ENCODE results near the gene TENM4.

TENM4 gene

GRCh38 chr11:79421820-79422219 lies 19.0 kb downstream of the TENM4 start:
- no peak for DNase-seq (ENCODE audit: low read depth in 2 of 3, low spot score in 2 of 3)

- DNase-seq (ENCODE audit: low read depth in 2 of 3, low spot score in 2 of 3) = no peak
Measured at GRCh38 chr11:79419120-79419519, 21.7 kb downstream of the TENM4 start.

GRCh38 chr11:79418241-79418640 lies 22.6 kb downstream of the TENM4 start:
- no peak for DNase-seq (ENCODE audit: low read depth in 2 of 3, low spot score in 2 of 3)

GRCh38 chr11:79417069-79417920 lies 23.5 kb downstream of the TENM4 start:
- no peak for DNase-seq (ENCODE audit: low read depth in 2 of 3, low spot score in 2 of 3)

- no peak for DNase-seq (ENCODE audit: low read depth in 2 of 3, low spot score in 2 of 3)
Measured at GRCh38 chr11:79415912-79416311, 24.9 kb downstream of the TENM4 start.

- DNase-seq (ENCODE audit: low read depth in 2 of 3, low spot score in 2 of 3) = no peak
Measured at GRCh38 chr11:79415411-79415810, 25.4 kb downstream of the TENM4 start.

- DNase-seq (ENCODE audit: low read depth in 2 of 3, low spot score in 2 of 3) = no peak
Measured at GRCh38 chr11:79414644-79415317, 26.0 kb downstream of the TENM4 start.

GRCh38 chr11:79414041-79414440 lies 26.8 kb downstream of the TENM4 start:
- no peak for DNase-seq (ENCODE audit: low read depth in 2 of 3, low spot score in 2 of 3)

GRCh38 chr11:79413268-79413667 lies 27.6 kb downstream of the TENM4 start:
- no peak for DNase-seq (ENCODE audit: low read depth in 2 of 3, low spot score in 2 of 3)

- no peak for DNase-seq (ENCODE audit: low read depth in 2 of 3, low spot score in 2 of 3)
Measured at GRCh38 chr11:79412761-79413160, 28.1 kb downstream of the TENM4 start.

GRCh38 chr11:79409330-79409729 lies 31.5 kb downstream of the TENM4 start:
- no peak for DNase-seq (ENCODE audit: low read depth in 2 of 3, low spot score in 2 of 3)

- no peak for DNase-seq (ENCODE audit: low read depth in 2 of 3, low spot score in 2 of 3)
Measured at GRCh38 chr11:79406376-79406775, 34.5 kb downstream of the TENM4 start.

GRCh38 chr11:79404806-79405205 lies 36.0 kb downstream of the TENM4 start:
- DNase-seq (ENCODE audit: low read depth in 2 of 3, low spot score in 2 of 3) = no peak

- no peak for DNase-seq (ENCODE audit: low read depth in 2 of 3, low spot score in 2 of 3)
Measured at GRCh38 chr11:79404325-79404724, 36.5 kb downstream of the TENM4 start.

GRCh38 chr11:79403839-79404238 lies 37.0 kb downstream of the TENM4 start:
- DNase-seq (ENCODE audit: low read depth in 2 of 3, low spot score in 2 of 3) = no peak

- DNase-seq (ENCODE audit: low read depth in 2 of 3, low spot score in 2 of 3) = no peak
Measured at GRCh38 chr11:79402912-79403311, 37.9 kb downstream of the TENM4 start.

GRCh38 chr11:79400717-79401330 lies 40.0 kb downstream of the TENM4 start:
- DNase-seq (ENCODE audit: low read depth in 2 of 3, low spot score in 2 of 3) = no peak

- DNase-seq (ENCODE audit: low read depth in 2 of 3, low spot score in 2 of 3) = no peak
Measured at GRCh38 chr11:79400206-79400605, 40.6 kb downstream of the TENM4 start.

GRCh38 chr11:79397252-79397651 lies 43.6 kb downstream of the TENM4 start:
- DNase-seq (ENCODE audit: low read depth in 2 of 3, low spot score in 2 of 3) = no peak

- DNase-seq (ENCODE audit: low read depth in 2 of 3, low spot score in 2 of 3) = no peak
Measured at GRCh38 chr11:79396674-79397073, 44.2 kb downstream of the TENM4 start.

GRCh38 chr11:79396001-79396400 lies 44.8 kb downstream of the TENM4 start:
- no peak for DNase-seq (ENCODE audit: low read depth in 2 of 3, low spot score in 2 of 3)

- DNase-seq (ENCODE audit: low read depth in 2 of 3, low spot score in 2 of 3) = no peak
Measured at GRCh38 chr11:79393362-79394043, 47.3 kb downstream of the TENM4 start.

Measured in activated CD8-positive, alpha-beta memory T cell treated with anti-CD3 and anti-CD28 coated beads for 48 hours (primary cell).